Choroid plexus epithelial cell (primary cell): ENCODE data around the gene CFAP299.
"Not testable (repeated sequence)": the region's sequence is repeated elsewhere in the genome, so short reads cannot be mapped to it uniquely, and the experiment has no call there.

Source experiments
- DNase-seq: peaks from one replicate; pipeline ENCODE4 v3.0.0-alpha.2; 2010; ENCODE audit warnings: low read depth
- H3K4me3 ChIP-seq: 2 replicates; pipeline ENCODE4 v1.5.1; 2011; ENCODE audit warnings: low read depth, mild to moderate bottlenecking, control low read depth, low read length, moderate library complexity
- CTCF ChIP-seq: conservative IDR thresholded peaks from 2 replicates; pipeline ENCODE4 v1.5.1; 2011; ENCODE audit warnings: low read depth, mild to moderate bottlenecking, control low read depth, inconsistent platforms, low read length, moderate library complexity

Gene CFAP299

DNA sequence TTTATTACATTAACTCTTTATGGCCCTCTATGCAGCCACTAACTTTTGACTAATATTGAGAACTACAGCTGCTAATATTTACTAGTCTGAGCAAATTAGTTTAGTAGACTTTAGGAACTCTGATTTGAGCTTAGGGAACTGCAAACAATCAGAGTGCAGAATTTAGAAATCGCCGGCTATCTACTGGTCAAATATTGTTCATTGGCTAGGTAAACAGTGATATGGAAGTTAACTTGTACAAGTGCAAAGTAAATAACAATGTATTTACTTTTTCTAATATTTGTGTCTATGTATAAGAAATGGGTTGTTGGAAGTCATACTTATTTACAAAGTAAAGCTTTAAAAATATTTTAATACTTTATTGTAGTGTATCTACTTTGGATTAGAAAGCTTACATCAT lies 279.6 kb downstream of the CFAP299 start:
- no peak for TF ChIP-seq CTCF
- no peak overlapping the region for H3K4me3 ChIP-seq
- DNase-seq, result no peak

GRCh38 chr4:80619070-80619674 lies 283.6 kb downstream of the CFAP299 start:
- DNase-seq, result peak; percentile 34
- no peak overlapping the region for H3K4me3 ChIP-seq
- peak; percentile 48 for TF ChIP-seq CTCF

DNA sequence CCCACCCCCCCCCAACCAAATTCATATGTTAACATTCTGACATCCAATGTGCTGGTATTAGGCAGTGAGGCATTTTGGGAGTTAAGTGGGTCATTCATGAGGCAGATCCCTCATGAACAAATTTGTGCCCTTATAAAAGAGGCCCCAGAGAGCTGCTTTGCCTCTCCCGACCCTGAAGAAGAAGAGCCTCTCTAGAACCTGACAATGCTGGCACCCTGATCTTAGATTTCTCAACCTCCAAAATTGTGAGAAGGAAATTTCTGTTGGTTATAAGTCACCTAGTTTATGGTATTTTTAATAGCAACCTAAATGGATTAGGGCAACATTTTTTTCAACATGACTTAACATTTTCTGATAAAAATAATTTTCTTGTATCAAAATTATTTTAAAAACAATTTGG lies 296.3 kb downstream of the CFAP299 start:
- TF ChIP-seq CTCF, result no peak
- no peak overlapping the region for H3K4me3 ChIP-seq
- no peak for DNase-seq

DNA sequence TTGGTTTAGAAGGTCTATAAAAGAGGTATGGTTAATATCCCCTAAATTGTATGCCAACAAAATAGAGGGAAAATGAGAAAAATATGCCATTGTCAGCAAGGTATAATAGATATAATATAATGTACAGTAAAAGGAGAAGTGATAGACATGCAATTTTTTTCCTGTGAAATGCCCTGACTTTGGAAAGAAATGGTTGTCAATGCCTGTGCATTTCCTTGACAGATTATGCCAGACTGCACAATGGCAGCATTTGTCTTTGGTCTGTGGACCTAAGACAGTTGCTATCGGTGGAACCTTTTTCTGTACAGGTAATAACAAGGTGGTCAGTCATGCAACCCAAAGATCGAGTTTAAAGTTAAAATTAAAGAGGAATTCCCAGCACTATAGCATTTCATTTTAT lies 301.7 kb downstream of the CFAP299 start:
- TF ChIP-seq CTCF, result no peak
- H3K4me3 ChIP-seq, result no peak overlapping the region
- no peak for DNase-seq

GRCh38 chr4:80646061-80646460 lies 310.5 kb downstream of the CFAP299 start:
- TF ChIP-seq CTCF, result no peak
- DNase-seq, result no peak
- no peak overlapping the region for H3K4me3 ChIP-seq

DNA sequence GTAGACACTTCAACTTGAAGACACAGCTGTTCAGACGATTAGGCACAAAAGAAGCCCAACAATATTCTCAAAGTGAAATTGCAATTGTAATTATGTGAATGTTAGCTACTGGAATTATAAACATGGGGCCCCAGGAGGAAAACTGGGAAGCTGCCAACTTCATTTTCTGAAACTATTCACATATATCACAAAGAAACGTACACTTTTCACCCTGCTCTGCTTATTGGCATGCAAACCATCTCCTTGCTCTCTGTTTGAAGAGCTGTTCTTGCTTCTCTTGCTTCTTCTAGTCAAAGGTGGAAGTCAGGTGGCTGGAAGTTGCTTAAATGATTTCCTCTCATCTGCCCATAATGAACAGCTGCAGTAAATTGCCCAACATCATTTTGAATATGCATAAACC lies 320.1 kb downstream of the CFAP299 start:
- no peak overlapping the region for H3K4me3 ChIP-seq
- DNase-seq, result peak; percentile 1
- TF ChIP-seq CTCF, result no peak

GRCh38 chr4:80670118-80670517 lies 334.6 kb downstream of the CFAP299 start:
- H3K4me3 ChIP-seq, DNase-seq: not testable (repeated sequence)
